GM23248 (cell line): Measurements from ENCODE around the gene MUCL3.

Source experiments
- EZH2 ChIP-seq: fragments of 200-600 bp; sonication (generic); IDR thresholded peaks from 2 replicates; pipeline ENCODE4 v1.6.1; 2018; ENCODE audit warnings: antibody characterized with exemption, mild to moderate bottlenecking; ENCODE audit not compliant: insufficient read depth, poor library complexity, severe bottlenecking
- EZH2phosphoT487 ChIP-seq: fragments of 200-600 bp; sonication (generic); IDR thresholded peaks from 2 replicates; pipeline ENCODE4 v1.6.1; 2018; ENCODE audit warnings: antibody characterized with exemption, moderate library complexity, mild to moderate bottlenecking, low read depth; ENCODE audit not compliant: insufficient read depth

GRCh38 chr6:30939473-30939872 lies 1.3 kb upstream of the MUCL3 start:
- TF ChIP-seq EZH2, result no peak
- no peak for TF ChIP-seq EZH2phosphoT487
